COR-L47 (cell line): ENCODE measurements around the gene CEP57.
"Not testable (repeated sequence)": the region's sequence is repeated elsewhere in the genome, so short reads cannot be mapped to it uniquely, and the experiment has no call there.

Source experiments
- DNase-seq: peaks from one replicate; lab custom pipeline; 2025; lab: John Stamatoyannopoulos, UW

Gene CEP57

DNA sequence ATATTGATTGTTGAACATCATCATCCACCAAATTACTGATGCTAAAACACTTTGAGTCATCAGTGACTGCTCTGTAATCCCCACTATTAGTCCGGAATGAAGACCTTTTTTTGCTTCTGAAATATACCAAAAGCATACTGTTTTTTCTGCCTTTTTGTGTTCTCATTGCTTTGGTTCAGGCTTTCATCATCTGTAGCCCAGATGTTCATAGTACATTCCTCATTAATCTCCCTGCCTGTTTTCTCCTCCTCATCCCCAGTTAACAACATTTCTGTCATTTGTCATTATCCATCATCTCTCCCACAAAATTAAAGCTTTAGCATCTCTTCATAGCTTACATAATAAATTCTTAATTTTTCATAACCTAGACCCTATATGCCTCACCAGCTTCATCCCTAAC lies 9.2 kb downstream of the CEP57 start:
- DNase-seq, result no peak

DNA sequence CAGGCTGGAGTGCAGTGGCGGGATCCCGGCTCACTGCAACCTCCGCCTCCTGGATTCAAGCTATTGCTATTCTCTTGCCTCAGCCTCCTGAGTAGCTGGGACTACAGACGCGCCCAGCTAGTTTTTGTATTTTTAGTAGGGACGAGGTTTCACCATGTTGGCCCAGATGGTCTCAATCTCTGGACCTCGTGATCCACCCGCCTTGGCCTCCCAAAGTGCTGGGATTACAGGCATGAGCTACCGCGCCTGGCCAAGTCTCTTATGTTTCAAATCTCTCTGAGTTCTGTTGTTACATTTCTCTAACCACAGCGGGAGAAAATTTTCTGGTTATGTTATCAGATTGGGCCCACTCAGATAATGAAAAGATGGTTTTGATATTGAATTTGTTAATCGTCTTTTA lies 10.1 kb downstream of the CEP57 start:
- DNase-seq, result no peak

DNA sequence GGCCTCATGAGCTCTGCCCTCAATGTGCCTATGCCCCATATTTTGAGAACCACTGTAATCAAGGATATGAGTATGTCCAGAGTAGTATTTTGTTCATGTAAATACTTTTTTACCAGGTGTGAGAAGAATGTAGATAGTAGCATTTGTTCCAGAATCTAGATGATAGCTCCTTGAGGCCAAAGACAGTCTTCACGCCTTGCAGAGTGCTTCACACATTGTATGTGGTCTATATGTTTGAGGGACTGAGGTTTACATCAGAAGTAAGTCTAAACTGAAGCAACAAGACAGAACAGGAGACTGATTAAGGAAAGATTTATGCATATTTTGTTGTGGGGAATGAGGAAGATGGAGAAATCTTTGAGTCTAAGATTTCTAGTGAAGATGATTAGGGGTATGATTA lies 12.5 kb downstream of the CEP57 start:
- DNase-seq, result no peak

DNA sequence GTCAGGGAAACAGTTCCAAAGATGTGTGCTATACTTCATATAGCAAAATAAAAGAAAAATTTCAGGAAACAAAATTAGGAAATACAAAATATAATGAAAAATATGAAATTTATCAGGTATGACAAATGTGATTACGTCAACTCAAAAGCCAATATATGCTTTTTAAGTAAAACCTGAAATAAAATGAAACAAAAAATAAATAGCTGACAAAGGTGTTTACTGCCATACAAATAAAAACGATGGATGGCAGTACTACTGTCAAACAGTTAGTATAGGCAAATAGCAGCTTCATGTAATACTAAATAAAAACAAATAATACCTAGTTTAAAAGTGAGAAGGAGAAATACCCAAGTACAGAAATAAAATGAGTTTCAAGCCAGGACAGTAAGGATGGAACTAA lies 13.7 kb downstream of the CEP57 start:
- DNase-seq, result no peak

DNA sequence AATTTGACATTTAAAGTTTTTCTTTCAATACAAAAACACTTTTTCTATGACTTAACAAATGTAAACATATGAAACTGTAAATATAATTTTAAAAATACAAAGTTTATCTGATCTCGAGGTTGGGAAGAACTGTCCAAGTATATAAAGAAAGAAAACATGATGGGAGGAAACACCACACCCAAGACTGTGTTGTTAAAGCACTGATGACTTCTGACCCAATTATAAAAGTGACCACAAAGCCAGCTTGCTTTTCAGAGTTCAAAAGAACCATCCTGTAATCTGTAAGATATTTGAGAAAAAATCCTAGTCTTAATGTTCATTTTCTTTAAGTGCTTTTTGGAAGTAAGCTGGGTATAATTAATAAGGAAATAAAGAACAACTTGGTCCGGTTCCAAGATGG lies 15.6 kb downstream of the CEP57 start:
- no peak for DNase-seq

DNA sequence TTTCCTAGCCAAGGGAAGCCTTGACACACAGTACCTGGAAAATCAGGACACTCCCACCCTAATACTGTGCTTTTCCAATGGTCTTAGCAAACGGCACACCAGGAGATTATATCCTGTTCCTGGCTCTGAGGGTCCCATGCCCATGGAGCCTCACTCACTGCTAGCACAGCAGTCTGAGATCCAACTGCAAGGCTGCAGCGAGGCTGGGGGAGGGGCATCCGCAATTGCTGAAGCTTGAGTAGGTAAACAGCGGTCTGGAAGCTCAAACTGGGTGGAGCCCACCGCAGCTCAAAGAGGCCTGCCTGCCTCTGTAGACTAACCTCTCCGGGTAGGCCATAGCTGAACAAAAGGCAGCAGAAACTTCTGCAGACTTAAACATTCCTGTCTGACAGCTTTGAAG lies 16.2 kb downstream of the CEP57 start:
- not testable (repeated sequence) for DNase-seq

DNA sequence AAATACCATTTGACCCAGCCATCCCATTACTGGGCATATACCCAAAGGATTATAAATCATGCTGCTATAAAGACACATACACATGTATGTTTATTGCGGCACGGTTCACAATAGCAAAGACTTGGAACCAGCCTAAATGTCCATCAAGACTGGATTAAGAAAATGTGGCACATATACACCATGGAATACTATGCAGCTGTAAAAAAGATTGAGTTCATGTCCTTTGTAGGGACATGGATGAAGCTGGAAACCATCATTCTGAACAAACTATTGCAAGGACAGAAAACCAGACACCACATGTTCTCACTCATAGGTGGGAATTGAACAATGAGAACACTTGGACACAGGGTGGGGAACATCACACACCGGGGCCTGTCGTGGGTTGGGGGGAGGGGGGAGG lies 20.8 kb downstream of the CEP57 start:
- DNase-seq, result not testable (repeated sequence)

DNA sequence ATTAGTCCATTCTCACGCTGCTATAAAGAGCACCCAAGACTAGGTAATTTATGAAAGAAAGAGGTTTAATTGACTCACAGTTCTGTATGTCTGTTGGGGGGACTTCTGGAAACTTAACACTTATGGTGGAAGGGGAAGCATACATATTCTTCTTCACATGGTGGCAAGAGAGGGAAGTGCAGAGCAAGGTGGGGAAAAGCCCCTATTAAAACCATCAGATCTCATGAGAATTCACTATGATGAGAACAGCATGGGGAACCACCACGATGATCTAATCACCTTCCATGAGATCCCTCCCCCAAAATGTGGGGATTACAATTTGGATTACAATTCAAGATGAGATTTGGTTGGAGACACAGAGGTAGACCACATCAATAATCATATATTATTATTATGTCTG lies 25.7 kb downstream of the CEP57 start:
- DNase-seq, result no peak

DNA sequence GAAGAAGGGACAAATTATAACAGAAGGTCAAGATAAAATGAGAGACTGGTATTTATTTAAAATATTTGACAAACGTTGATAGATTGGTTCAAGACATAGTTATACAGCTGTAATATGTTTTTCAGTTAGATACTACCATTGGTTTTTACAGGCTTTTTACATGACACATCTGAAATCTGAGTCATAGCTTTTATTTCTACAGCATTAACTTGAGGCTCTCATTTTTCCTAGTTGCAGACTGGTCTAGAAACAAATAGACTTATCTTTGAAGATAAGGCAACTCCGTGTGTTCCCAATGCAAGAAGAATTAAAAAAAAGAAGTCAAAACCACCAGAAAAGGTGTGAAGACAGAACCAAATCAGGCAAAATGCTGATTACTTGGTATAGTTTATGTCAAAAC lies 31.3 kb downstream of the CEP57 start:
- DNase-seq, result no peak

DNA sequence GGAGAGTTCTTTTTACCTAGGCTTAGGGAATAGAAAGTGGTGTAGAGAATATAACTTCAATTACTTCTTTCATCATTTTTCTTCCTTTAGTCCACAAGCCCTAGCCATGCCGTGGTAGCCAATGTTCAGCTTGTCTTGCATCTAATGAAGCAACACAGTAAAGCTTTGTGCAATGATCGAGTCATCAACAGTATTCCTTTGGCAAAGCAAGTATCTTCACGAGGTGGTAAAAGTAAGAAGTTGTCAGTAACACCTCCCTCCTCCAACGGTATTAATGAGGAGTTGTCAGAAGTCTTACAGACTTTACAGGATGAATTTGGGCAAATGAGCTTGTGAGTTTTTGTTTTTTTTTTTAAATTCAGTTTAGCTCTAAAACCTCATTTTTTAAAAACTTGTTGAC lies 37.4 kb downstream of the CEP57 start:
- DNase-seq, result no peak

DNA sequence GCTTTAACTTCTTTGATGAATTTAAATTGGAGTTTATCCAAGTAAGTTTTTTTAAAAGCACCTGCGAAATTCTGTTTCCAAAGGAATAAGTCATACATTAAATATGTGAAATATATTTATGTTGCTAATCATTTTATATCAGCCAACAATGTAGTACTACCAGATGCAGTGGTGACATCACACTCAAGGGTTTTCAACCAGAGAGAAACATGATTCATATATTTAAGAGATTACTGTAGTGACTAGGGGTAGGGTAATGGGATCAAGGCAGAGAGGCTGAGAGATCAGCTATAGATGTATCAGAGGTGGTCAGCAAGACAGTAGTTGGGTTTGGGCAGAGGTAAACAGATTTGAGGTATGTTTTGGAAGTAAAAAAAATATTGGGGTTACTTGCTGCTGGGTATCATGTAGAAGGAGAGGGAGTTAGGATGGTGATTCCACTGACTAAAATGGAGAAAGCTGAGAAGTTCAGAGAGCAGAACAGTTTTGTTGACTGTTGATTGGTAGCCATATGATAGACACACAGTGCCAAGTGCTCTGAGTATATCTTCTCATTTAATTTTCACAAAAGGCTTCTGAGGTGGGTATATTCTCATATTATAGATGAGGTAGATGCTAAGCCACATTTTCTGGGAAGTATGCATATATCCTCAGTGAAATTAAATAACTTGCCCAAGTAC lies 39.4 kb downstream of the CEP57 start:
- no peak for DNase-seq

DNA sequence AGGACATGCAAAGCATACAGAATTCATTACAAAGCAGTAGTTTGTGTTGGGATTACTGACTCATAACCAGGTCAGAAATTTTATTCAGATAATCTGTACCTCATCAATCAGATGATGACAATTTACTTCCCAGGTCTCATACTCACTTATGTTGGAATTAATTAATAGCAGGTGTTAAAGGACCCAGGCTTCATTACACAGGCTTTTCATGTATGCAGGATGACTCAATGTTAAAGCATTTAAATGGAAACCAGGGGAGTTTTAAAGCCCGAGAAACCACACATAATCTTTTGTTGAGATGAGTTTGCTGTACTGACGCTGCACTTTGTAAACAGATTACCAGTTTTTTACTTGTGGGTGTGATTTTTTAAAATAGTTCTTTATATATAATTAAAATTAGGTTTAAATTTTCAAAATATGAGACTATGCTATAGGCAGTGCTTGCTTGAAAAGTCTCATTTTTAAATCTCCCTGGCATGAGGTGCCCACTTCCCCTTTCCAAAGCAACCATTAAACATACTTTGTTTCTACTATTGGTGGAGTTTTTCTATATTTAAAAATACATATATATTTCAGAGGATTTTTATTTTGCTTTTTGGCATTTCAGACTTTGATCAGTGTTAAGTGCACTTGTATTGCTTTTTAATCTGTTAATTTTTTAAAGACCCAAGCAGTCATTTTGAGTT lies 41.0 kb downstream of the CEP57 start:
- no peak for DNase-seq

DNA sequence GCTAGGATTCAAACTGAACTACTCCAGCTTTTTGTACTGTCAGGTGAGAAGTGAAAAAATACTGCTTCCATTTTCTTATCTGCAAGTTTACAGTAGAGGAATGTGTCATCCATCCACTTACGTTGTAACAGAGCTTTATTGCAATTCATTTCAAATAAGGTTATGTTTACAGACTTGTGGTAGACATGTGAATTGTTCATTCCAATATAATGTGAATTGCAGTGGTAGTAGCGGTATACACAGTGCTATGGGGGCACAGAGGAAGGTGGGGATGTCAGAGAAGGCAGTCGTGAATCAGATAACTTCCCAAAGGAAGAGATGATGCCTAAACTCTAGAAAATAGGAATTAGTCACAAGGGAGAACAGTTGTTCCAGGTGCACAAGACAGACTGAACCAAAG lies 42.5 kb downstream of the CEP57 start:
- no peak for DNase-seq

DNA sequence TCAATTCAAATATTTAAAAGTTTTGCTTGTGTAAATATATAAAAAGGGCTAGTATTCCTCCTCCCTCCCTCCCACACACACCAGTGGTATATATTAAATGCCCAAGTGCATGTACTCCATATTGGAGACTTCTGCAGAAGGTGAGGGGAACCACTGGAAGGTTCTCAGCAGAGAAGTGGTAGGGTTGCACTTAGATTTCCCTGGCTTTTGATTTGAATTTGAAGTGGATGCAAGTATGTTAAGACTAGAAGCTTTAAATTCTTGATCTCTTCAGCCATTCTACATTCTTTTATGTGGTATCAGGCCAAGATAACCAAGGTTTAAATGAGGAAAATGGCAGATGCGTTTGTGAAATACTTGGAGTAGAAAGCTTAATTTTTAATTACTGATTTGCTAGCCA lies 43.1 kb downstream of the CEP57 start:
- DNase-seq, result no peak

DNA sequence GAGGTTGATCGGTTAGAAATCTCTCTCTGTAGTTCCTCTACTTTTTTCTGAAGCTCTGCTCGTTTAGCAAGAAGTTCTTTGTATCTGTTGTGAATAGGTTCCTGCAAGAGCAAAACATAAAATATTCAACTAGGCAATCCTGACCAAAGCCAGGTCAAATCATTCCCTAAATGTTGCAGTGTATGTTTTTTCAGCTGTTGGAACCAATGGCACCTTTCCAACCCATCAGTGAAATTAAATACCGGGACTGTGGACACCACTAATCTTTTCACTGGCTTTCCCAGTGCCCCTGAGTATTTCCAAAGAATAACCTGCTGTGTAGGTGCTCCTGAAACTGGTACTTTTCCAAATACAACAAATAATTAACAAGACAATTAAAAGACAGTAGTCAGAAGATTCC lies 45.1 kb downstream of the CEP57 start:
- DNase-seq, result peak; percentile 43

DNA sequence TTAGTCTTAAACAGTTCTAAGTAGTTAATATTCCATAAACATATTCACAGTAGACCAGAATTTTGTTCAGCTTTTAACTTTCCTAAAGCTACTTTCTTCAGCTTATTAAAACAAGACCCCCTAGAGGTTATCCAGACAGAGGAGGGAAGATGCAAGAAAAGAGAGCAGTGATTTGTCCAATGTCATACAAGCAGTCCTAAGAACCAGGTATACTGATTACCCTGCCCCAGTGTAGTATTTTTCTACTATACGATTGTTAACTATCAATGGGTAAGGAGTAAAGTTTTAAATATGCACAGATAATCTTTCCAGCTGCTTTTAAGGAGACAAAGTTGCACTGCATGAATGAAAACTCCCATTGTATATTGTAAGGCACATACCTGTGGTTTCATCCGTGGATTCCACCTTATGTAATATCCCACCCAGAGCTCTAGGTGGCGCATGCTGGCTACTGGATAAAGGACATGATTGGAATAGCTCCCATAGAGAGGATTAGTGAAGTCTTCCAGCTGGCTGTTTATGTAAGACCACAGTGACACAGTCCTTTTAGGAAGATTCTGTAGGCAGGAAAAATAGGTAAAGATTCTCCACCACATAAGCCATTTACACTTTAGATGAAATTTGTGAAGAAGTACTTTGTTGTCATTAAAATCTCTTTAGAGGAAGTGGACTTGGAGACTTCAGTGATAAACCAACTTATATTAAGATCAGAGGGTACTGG lies 45.6 kb downstream of the CEP57 start:
- DNase-seq, result peak; percentile 71

DNA sequence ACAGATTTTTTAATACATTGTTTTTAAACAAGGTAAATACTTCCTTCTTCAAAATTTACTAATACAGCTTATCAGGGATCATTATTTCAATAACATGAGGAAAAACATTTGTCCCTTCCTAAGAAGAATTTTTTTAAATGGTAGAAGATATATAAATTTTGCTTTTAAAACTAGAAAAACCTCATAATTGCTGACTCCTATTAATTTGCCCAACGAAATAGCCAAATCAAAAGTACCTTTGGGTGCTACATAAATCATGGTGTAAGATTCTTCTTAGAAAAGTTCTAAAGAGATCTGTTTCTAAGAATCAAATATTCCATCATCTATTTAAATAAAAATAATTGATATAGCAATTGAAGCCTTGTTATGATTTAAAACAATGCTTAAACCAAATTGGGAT lies 54.9 kb downstream of the CEP57 start:
- DNase-seq, result no peak

DNA sequence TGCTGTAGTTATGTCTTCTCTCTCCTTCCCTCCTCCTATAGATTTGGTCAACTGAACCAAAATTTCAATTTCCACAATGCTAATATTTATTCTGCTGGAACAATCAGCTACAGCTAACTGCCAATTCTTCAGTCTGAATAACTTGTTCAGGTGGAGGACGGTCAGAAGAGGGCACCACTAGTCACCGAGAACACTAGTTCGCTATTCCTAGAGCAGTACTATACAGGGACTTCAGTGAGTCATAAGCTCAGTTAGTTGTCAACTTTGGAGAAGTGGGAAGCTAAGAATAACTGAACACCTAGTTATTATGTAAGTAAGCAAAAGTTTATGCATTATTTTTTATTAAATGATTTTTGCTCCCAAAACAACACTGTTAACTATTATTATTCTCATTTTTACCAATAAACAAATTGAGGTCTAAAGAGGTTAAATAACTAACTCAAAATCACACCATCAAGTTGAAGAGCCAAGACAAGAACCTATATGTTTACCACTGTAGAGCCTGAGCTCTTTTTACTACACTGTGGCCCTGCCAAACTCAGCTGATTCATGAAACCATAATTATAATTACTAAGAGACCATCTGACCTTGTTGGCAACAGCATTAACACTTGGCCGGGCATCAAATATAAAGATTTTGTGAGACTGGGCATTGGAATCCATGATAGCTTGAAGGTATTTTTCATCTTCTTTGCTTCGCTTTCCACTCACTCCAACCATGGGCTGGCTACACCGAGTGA lies 59.0 kb downstream of the CEP57 start:
- peak; percentile 29 for DNase-seq

DNA sequence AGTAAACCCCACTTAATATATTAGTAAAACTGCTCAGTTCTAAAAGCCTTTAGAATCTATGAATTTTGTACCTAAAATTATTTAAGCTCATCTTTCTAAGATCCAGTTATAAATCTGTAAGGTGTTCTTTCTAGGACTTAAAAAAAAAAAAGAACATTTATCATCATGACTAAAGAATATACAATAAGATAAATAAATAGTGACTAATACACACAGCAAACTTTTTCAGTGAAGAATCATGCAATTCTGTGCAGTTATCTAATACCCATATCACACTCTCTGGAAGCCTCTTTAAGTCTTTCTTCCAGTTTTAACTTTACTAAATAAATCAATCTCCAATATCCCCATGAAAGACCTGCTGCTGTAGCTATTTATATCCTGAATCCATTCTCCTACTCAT lies 59.8 kb downstream of the CEP57 start:
- no peak for DNase-seq

DNA sequence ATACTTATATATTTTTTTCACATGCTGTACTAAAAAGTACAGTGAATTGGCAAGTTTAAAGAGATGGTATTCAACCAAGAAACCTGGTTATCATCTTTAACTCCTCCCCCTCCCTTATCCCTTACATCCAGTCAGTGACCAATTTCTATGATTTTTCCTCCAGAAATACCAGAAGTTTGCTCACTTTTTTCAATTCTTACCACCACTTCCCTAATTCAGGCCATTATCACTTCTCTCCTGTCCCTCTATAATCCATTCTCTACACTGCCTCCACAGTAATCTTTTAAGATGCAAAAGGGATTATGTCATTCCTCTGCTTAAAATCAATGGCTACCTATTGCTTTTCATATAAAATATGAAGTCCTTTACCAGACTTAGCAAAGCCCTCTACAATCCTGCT lies 62.8 kb downstream of the CEP57 start:
- no peak for DNase-seq

DNA sequence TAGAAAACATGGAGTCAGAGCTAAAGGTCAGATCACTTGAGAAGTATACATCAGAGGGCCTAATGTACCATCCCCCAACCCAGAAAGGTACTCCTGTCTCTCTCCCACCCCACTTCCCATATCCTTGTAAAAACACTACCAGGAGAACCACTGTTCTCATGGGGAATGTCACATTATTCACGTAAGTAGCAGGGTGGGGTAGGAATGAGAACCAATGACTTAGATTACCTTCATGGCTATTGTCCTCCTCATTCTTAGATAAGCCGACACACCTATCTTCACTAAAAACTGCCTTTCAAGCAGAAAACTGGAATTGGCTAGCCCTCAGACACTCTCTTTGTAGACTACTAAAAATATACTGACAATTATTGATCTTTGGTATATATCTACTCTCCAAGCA lies 63.6 kb downstream of the CEP57 start:
- no peak for DNase-seq

DNA sequence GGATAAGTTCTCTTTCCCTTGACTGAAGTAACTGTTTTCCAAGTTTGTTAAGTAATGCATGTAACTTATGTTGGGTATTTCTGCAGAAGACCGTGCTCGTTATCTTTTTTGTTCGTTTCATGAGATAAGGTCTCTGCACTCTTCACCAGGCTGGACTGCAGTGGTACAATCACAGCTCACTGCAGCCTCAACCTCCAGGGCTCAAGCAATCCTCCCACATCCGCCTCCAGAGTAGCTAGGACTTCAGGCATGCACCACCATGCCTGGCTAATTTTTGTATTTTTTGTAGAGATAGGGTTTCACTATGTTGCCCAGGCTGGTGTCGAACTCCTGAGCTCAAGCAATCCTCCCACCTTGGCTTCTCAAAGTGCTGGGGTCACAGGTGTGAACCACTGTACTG lies 64.1 kb downstream of the CEP57 start:
- DNase-seq, result not testable (repeated sequence)

DNA sequence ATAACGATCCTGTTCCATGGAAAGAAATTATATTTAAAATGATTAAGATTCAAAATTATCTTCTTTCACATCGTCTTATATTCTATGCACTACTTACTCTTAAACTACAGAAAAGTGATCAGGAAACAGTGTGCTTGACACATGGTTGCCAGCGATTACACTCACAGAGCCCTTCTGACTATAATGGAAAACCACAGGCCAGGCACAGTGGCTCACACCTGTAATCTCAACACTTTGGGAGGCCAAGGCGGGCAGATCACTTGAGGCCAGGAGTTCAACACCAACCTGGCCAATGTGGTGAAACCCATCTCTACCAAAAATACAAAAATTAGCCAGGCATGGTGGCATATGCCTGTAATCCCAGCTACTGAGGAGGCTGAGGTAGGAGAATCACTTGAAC lies 69.7 kb downstream of the CEP57 start:
- not testable (repeated sequence) for DNase-seq
